ENCODE measurements around the gene TXNDC11. TPM values are rescaled to one million over a fixed set of nuclear protein-coding genes. Genes with fewer than 3 reads are reported as not detected.

TXNDC11 gene
- total RNA-seq, 2 donors from 2014 or later, result 32.9 to 34.4 TPM

DNA sequence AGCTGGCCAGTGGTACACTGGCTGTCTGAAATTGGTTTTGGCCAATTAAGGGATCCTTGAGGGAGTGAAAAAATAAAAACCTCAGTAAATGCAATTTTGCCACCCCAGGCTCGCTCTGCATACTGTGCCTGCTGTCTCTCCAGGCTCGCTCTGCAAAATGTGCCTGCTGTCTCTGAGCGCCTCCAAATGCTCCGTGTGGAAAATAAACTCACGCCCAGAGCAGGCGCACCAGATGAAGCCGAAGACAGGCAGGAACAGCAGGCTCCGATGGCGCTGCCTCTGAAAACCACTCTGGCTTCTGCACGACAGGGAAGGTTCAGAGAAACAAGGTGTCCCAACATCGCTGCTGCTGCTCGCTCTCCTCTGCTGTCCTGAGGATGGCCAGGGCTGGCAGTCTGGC, 45.3 kb downstream of the TXNDC11 start:
- intact Hi-C loops (cut with DNase I), result no loop called here
- DNase-seq (ENCODE audit: low spot score), result no peak

DNA sequence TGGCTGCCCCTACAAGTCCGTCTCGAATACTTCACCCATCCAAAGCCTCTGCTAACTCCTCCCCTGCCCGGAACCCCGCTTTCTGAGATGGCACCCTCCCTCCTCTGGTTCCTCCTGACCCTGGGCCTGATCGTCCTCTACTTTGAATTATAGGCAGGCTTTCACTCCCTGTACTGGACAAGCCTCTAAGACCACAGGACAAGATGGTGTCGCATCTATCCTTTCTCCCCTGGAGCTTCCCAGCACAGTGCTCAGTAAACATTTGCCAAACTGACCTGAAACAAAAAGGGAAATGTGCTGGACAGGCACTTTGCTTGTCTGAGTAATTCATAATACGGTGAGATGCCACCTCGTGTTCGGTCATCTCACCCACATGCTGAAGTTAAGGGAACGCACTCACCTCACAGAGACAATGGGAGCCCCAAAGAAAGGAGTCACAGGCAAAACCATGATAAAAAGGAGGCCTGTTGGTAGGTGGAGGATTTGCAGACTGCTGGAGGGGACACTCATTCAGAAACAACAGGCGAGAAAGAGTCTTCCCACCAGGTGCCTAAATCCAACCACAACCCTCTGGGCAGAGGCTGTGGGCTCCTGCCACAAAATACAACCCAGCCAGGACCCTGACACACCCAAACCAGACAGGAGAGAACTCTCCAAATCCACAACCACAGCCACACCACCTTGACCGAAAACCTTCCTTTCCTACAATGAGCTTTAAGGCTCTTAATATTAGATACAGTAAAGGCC, 46.2 kb downstream of the TXNDC11 start:
- DNase-seq (ENCODE audit: low spot score), result no peak
- intact Hi-C loops (cut with DNase I), result no loop called here

DNA sequence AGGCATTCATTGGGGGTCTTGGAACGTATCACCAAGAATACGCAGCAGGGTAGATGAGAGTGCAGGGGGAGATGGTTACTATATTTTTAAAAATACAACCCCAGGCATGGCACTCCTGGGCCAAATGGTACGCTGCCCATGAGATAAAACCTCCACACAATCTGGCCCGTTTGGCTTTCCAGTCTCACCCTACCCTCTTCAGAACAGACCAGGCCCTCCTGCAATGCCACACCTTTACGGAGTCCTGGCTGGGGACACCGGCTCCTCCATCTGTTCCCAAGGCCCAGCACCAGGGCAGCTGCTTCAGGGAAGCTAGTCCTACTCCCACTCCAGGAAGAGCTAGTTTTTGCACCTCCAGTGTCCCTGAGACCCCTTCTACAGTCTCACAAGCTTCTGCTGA, 50.0 kb downstream of the TXNDC11 start:
- no peak for DNase-seq (ENCODE audit: low spot score)
- intact Hi-C loops (cut with DNase I), result no loop called here

DNA sequence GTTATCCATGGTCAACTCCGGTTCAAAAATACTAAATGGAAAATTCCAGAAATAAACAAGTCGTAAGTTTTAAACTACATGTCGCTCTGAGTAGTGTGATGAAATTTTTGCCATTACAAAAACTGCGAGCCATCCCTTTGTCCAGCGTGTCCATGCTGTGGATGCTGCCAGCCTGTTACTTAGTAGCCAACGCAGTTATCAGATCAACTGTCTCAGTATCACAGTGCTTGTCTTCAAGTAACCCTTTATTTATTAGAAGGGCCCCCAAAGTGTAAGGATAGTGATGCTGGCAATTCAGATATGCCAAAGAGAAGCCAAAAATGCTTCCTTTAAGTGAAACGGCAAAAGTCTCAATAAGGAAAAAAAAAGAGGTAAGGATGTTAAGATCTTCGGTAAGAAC, 50.5 kb downstream of the TXNDC11 start:
- DNase-seq (ENCODE audit: low spot score), result no peak
- intact Hi-C loops (cut with DNase I), result no loop called here

DNA sequence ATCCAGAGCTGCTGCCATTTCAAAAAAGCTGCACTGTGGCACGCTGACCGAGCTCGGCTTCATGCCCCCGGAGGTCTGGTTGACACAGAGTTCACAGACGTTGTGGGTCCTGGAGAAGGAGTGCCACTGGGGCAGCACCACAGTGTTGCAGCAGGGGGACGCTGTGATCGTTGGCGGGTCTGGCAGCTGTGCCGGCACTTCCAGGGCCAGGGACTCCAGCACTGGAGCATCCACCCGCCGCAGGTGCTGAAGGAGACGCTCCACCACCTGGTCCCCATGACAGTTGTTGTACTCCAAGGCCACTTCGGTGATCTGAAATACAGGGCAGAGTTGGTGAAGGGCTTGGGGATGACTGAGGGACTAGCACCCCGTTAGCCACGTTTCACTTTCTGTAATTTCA, 50.9 kb downstream of the TXNDC11 start:
- intact Hi-C loops (cut with DNase I), result no loop called here
- DNase-seq (ENCODE audit: low spot score), result no peak

DNA sequence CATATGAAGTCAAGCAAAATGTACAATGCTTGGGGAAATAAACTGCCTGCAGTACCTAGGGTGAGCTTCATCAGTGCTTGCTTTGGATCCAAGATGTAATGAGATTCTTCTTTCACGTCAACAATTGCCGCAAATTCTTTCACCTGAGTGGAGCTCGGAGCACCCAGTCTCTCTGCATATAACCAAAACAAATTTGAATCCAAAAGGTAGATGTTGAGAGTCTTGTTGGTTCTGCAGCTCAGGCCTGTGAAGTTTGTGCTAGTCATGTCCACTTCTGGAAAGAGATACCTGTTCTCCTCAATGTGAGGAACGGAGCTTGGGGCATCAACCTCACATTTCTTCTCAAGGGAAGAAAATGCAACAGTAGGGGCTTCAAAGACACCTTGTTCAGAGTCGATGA, 51.4 kb downstream of the TXNDC11 start:
- intact Hi-C loops (cut with DNase I), result no loop called here
- DNase-seq (ENCODE audit: low spot score), result no peak

DNA sequence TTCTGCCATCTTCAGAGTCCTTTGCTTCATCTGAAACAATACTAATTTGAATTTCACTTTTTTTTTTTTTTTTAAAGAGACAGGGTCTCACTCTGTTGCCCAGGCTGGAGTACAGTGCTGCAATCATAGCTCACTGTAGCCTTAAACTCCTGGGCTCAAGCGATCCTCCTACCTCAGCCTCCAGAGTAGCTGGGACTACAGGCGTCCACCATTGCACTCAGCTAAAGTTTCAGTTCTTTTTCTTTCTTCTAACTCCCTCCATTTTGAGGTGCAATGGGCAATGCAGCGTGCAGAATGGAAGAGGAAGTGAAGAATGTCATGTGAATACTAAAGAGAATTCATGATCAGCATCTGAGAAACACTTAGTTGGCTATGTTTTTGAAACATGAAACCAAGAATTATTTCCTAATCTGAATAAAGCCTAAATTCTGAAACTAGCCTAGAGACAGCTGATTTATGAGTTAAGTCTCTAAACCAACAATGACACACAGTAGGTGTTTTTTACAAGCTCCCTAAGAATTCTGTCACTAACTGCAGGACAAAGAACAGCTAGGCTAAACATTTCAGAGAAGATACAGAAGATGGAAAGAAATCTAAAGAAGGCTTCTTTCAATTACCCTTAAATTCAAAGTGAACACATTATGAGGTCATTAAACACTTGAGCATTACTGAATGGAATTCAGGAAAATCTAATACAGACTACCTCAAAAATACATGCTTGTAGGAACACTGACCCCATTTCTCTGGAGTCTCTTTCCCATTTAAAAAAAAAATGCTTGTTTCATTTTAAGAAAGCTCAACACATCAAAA, 53.4 kb downstream of the TXNDC11 start:
- DNase-seq (ENCODE audit: low spot score), result no peak

DNA sequence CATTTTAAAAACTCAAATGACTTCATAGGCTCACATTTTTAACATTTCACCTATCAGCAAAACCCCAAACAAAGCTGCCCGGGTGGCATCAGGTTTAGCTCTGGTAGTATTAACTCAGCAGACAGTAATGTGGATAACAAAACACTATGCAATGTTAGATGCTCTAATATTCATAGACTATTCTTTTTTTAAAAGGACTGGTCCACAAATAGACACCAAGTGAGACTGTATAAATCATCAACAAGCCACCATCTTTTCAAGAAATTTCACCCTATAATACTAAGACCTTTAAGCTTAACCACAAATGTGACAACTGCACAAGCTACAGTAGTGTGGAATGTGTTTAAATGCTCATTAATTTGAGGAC, 54.2 kb downstream of the TXNDC11 start:
- intact Hi-C loops (cut with DNase I), result no loop called here
- no peak for DNase-seq (ENCODE audit: low spot score)

More for the DNA sequence above, 53.4 kb downstream of the TXNDC11 start:
- intact Hi-C loops (cut with DNase I), result no loop called here

DNA sequence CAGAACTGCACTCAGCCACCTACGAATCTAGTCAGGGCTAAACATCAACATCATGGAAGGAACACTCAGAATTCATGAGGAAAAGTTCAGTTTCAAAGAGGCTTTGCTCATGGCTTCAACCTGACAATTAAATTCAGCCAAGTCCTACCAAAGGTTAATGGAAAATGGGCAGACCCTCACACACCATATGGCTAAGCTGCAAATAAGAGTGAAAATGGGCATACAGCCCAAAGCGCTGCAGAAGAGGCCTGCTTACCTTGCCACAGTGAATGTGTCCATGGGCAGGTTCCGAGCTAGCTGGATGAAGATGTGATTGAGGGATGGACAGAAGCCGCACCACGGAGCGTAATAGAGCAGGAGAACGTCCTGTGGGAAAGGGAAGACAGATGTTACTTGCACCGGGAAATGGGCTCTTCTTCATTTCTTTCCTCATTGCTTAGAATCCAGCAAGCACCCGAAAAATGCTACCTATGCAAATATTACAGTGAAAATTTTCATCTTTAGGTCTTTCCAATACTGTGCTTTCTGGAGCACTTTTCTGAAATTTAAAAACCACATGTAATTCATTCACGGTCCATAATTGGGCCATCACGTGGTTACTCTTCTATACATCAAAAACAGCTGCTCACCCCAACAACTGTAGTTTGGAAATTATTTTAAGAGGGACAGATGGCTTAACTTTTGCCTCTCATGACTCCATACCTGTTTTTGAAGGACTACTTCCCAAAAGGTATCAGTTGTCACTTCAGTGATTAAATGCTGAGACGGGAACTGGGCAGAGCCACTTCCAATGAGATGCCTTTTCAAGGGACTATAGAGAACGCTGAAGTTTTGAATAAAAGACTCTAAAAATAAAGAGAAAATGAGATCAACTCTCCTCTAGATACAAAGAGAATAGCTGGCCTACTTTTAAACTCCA, 54.8 kb downstream of the TXNDC11 start:
- no peak for DNase-seq (ENCODE audit: low spot score)
- intact Hi-C loops (cut with DNase I), result no loop called here

DNA sequence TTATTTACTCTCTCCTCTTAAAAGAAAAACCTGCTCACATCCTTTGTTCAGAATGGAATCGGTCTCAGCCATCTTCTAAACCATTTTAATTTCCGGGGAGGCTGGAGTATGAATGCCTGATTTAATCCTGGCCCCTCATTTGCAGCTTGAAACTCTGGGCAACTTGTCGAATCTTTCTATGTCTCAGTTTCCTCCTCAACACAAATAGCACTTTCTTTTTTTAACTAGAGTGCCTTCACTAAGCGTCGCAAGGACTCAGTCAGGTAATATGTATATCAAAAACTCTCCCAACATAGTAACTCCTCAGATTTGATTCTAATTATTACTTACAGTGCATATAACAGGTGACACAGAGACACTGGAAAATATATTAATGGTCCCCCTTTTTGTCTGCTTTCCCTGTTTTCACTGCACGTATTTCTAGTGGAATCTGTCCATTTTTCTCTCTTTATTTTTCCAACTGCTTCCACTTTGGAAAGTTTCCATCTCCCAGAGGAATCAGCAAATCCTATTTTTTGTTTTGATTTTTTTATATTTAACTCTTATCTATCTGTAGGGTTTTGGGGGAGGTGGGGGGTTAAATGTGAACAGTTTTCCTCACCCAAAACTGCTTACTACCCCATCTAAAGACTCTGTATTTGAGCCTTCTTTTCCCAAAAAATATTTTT, 55.8 kb downstream of the TXNDC11 start:
- DNase-seq (ENCODE audit: low spot score), result no peak
- intact Hi-C loops (cut with DNase I), result no loop called here

DNA sequence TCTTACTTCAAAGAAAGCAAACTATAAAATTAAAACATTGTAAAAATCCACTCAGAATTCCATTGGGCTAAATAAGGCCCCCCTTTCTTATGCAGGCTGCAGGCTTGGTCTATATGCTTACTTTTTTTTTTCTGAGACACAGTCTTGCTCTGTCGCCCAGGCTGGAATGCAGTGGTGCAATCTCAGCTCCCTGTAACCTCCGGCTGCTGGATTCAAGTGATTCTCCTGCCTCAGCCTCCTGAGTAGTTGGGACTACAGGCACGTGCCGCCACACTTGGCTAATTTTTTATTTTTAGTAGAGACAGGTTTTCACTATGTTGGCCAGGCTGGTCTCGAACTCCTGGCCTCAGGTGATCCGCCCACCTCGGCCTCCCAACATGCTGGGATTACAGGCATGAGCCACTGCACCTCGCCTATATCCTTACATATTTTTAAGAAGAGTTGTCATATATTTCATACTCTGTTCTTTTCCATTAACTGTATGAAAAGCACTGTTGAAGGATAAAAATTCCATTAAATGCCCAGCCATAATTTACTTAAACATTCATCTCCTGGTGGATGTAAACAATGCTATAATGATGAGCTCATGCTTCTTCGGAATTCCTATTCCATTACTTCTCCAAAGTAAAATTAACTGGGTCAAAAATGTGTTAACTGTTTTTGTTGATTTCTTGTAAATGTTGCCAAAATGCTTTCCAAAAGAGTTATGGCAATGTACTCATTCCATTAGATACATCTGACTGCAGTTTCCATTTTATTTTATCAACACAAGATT, 56.6 kb downstream of the TXNDC11 start:
- DNase-seq (ENCODE audit: low spot score), result no peak
- intact Hi-C loops (cut with DNase I), result no loop called here

DNA sequence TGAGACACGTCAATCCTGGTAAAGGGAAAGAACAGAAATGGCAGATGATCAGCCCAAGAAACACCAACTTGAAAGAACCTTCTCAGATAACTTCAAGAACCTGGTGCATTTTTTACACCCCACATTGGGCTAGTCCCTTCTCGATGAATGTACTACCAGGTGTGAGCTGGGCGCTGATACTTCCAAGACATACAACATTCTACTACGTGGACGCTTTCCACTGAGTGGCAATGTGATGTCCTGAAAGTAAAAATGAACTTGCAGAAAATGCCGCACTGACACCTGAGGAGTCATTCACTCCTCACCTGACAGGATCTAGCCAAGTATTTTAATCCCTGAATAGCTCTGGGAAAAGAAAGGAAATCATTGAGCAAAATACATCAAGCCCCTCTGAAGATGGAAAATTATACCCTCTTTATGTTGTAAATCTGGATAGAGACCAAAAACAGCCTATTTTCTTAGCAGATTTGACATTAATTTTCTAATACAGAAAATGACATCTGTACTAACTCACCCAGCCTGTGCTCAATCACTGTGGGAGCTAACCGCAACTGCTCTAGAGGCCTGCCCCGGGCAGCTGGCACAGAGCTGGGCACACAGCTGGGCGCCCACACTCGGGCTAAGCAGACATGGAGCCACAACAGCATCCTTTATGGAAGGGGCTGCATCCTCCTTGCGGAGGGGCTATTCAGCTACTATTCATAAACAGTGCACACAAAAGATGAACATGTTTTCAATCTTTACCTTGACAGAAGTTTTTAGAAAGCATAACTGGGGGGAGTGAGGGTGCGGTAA, 58.2 kb downstream of the TXNDC11 start:
- intact Hi-C loops (cut with DNase I), result no loop called here
- DNase-seq (ENCODE audit: low spot score), result no peak

DNA sequence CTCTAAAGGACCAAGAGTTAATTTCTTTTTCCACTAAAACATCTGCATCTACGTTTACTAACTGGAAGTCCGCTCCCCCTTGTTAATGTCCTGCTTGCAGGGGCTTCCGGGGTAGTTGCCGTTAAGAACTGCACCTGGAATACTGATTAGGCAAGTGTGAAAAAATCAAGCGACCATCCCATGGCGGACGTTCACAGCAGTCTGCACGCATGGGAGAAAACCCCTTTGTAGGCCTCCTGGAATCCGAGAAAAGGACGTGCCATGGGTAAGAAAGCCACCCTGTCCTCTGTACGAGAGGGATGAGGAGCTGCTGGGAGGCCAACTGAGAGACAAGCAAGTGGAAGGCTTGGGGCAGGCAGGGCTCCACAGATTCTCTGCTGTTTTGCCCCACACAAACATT, 59.5 kb downstream of the TXNDC11 start:
- DNase-seq (ENCODE audit: low spot score), result peak; percentile 31
- intact Hi-C loops (cut with DNase I), result no loop called here

DNA sequence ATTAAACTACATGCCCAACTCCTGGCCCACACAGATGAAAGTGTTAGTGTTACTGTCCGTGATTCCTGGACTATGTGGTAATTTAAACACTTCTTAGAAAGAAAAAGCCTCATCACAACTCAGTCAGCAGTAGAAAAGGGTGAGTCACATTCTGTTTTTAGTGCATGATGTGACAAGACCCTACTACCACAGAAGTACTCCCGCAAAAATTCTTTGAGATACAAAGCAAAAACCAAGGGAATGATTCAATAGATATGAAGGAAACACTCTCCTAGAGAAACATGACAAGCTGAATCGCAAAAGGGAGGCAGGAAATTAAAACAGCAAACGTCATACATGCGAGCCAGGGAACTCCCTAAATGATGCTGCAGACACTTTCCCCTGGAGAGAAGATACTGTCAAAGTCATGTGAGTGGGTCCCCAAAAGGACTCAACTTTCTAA, 60.0 kb downstream of the TXNDC11 start:
- DNase-seq (ENCODE audit: low spot score), result no peak

DNA sequence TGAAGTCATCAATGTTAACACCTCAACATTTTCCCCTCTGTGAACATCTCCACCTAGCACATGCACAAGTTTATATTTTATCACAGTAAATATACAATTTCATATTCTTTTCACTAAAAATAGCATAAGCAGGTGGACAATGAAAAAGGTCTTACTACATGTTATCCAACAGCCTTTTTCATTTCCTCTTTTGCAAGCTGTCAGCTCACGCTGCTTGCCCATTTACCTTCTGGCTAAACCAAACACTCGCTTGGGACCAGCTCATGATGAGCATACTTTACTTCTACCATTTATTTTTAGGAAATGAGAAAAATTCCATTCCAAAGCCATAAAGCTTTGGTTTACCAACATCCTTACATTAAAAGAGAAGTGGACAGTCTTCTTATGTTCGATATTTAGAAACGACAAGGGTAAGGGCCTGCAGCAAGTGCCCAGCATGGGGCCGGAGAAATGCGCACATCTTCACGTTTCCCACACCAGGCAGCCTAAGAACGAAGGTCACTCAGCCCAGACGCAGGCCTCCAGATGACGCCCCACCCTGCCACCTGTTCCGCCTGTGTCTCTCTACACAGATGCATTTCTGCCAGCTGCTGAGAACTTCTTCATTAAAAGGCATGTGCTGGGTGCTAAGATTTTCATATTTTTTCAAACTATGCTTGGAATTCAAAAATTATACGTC, 60.5 kb downstream of the TXNDC11 start:
- peak; percentile 53 for DNase-seq (ENCODE audit: low spot score)
- intact Hi-C loops (cut with DNase I), result no loop called here

More for the DNA sequence above, 60.0 kb downstream of the TXNDC11 start:
- intact Hi-C loops (cut with DNase I), result no loop called here

DNA sequence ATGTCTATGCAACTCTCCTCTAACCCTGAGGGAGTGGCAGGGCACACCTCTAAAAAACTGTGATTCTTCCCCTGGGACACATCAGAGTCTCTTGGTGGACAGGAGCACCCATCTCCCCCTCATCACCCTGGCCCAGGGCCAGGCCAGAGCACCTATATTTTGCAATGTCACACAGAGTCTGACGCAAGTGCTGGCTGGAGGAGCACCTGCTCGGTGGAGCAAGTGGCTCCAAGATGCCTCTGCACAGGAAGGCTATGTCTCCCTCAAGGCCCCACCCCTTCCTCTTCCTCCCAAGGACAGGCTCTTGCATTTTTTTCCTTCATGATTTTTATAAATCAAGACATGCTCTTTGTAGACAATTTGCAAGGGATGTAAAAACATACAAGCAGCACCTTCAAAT, 61.1 kb downstream of the TXNDC11 start:
- DNase-seq (ENCODE audit: low spot score), result peak; percentile 81

More for the DNA sequence above, 61.1 kb downstream of the TXNDC11 start:
- intact Hi-C loops (cut with DNase I), result no loop called here
